ENCODE measurements around the gene GDNF.

DNA sequence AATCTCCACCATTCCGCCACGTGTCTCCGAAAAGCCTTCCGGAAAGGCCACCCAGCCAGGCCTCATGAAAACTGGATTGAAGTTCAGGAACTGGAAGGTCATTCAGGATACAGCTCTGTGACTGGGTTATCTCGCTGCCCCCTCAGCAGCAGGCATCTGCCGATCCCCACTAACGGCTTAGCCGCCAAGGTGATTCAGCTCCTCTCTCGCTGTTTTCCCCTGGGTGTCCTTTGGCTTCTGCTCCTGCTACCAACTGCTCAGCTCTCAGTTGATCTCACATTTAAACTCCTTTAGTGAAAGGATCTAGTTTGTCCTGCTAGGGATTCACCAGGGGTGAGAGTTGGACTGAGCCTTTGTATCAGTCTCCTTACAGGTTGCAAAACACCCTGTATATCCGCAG is 2.2 kb upstream of the GDNF start:
- TF ChIP-seq, protein P1, sequence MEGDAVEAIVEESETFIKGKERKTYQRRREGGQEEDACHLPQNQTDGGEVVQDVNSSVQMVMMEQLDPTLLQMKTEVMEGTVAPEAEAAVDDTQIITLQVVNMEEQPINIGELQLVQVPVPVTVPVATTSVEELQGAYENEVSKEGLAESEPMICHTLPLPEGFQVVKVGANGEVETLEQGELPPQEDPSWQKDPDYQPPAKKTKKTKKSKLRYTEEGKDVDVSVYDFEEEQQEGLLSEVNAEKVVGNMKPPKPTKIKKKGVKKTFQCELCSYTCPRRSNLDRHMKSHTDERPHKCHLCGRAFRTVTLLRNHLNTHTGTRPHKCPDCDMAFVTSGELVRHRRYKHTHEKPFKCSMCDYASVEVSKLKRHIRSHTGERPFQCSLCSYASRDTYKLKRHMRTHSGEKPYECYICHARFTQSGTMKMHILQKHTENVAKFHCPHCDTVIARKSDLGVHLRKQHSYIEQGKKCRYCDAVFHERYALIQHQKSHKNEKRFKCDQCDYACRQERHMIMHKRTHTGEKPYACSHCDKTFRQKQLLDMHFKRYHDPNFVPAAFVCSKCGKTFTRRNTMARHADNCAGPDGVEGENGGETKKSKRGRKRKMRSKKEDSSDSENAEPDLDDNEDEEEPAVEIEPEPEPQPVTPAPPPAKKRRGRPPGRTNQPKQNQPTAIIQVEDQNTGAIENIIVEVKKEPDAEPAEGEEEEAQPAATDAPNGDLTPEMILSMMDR (IDR thresholded peaks at IDR 0.05), result no peak
- no peak for TF ChIP-seq POLR2A (IDR thresholded peaks at IDR 0.05)

Data from lower leg skin (tissue), 3 donors.